Panc1 (cell line): Measurements from ENCODE around the gene MMRN2.

Source experiments
- POLR2AphosphoS5 ChIP-seq: IDR thresholded peaks from 2 replicates; pipeline ENCODE4 v1.6.1; 2012; ENCODE audit warnings: mild to moderate bottlenecking, low read depth, low read length, moderate library complexity
- TF ChIP-seq, protein P1 (sequence below): fragments of 450-650 bp; IDR thresholded peaks from 2 replicates; pipeline ENCODE4 v1.5.1; 2017; ENCODE audit warnings: mild to moderate bottlenecking
- TF ChIP-seq, protein P2 (sequence below), 2 experiments: IDR thresholded peaks; 2 replicates each; pipeline ENCODE4 v1.6.1; 2011 to 2012; ENCODE audit warnings: low read depth in 2 of 2, control low read depth in 1 of 2, low read length in 1 of 2, mild to moderate bottlenecking in 1 of 2, moderate library complexity in 1 of 2; ENCODE audit not compliant: insufficient read depth in 1 of 2

DNA sequence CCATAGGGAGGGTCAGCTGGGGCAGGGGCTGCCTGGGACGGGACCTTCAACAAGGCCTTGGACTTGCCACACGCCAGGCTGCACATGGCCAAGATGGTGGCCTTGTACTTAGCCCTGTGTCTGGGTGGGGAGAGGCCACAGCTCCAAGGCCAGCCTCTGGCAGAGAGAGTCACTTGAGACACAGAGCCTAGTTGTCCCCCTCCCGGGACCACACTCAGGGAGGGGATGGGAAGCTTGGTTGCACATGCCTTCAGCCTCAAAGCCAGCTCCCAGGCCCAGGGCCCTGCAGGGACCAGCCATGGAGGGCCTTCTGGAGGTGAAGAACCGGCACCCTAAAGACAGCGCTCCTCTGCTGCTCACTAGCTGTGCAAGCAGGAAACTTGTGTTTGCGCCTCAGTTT, 16.7 kb downstream of the MMRN2 start:
- no peak for TF ChIP-seq POLR2AphosphoS5
- TF ChIP-seq, protein P1, sequence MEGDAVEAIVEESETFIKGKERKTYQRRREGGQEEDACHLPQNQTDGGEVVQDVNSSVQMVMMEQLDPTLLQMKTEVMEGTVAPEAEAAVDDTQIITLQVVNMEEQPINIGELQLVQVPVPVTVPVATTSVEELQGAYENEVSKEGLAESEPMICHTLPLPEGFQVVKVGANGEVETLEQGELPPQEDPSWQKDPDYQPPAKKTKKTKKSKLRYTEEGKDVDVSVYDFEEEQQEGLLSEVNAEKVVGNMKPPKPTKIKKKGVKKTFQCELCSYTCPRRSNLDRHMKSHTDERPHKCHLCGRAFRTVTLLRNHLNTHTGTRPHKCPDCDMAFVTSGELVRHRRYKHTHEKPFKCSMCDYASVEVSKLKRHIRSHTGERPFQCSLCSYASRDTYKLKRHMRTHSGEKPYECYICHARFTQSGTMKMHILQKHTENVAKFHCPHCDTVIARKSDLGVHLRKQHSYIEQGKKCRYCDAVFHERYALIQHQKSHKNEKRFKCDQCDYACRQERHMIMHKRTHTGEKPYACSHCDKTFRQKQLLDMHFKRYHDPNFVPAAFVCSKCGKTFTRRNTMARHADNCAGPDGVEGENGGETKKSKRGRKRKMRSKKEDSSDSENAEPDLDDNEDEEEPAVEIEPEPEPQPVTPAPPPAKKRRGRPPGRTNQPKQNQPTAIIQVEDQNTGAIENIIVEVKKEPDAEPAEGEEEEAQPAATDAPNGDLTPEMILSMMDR = no peak
- TF ChIP-seq, protein P2, sequence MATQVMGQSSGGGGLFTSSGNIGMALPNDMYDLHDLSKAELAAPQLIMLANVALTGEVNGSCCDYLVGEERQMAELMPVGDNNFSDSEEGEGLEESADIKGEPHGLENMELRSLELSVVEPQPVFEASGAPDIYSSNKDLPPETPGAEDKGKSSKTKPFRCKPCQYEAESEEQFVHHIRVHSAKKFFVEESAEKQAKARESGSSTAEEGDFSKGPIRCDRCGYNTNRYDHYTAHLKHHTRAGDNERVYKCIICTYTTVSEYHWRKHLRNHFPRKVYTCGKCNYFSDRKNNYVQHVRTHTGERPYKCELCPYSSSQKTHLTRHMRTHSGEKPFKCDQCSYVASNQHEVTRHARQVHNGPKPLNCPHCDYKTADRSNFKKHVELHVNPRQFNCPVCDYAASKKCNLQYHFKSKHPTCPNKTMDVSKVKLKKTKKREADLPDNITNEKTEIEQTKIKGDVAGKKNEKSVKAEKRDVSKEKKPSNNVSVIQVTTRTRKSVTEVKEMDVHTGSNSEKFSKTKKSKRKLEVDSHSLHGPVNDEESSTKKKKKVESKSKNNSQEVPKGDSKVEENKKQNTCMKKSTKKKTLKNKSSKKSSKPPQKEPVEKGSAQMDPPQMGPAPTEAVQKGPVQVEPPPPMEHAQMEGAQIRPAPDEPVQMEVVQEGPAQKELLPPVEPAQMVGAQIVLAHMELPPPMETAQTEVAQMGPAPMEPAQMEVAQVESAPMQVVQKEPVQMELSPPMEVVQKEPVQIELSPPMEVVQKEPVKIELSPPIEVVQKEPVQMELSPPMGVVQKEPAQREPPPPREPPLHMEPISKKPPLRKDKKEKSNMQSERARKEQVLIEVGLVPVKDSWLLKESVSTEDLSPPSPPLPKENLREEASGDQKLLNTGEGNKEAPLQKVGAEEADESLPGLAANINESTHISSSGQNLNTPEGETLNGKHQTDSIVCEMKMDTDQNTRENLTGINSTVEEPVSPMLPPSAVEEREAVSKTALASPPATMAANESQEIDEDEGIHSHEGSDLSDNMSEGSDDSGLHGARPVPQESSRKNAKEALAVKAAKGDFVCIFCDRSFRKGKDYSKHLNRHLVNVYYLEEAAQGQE (IDR thresholded peaks at IDR 0.05; ENCODE audit: insufficient read depth in 1 of 2, low read depth in 2 of 2, low read length in 1 of 2) = no peak
